OCI-LY3 (cell line): ENCODE measurements around the gene MARVELD3.
"Not testable (repeated sequence)": the region's sequence is repeated elsewhere in the genome, so short reads cannot be mapped to it uniquely, and the experiment has no call there.

ENCODE experiments used
- H2AFZ ChIP-seq: fragments of 200-600, 300-600 bp; shearing (Covaris generic); 2 replicates; pipeline ENCODE4 v1.6.0; 2014; ENCODE audit warnings: antibody characterized with exemption, low read depth, low read length
- H3K27ac ChIP-seq: fragments of 200-600, 300-600 bp; sonication (generic); 2 replicates; pipeline ENCODE4 v1.5.1; 2014; ENCODE audit warnings: mild to moderate bottlenecking, low read length, moderate library complexity, mixed read lengths
- H3K27me3 ChIP-seq: fragments of 200-600, 300-600 bp; sonication (generic); 2 replicates; pipeline ENCODE4 v1.6.1; 2014; ENCODE audit warnings: low read depth, low read length, mixed read lengths
- H3K36me3 ChIP-seq: fragments of 200-600, 300-600 bp; sonication (generic); replicated peaks from 2 replicates; pipeline ENCODE3; 2014; ENCODE audit warnings: low read depth, low read length, mixed read lengths
- H3K4me1 ChIP-seq: fragments of 300-600, 200-600 bp; sonication (generic); 2 replicates; pipeline ENCODE4 v1.6.1; 2014; ENCODE audit warnings: low read length, mixed read lengths
- H3K4me2 ChIP-seq: fragments of 200-600, 300-600 bp; sonication (generic); 2 replicates; pipeline ENCODE4 v1.6.1; 2014; ENCODE audit warnings: low read length, mixed read lengths
- H3K4me3 ChIP-seq: fragments of 300-600, 200-600 bp; sonication (generic); 2 replicates; pipeline ENCODE4 v1.5.1; 2014; ENCODE audit warnings: antibody characterized with exemption, mild to moderate bottlenecking, low read length, moderate library complexity
- H3K79me2 ChIP-seq: fragments of 300-600, 200-600 bp; shearing (Covaris generic); 2 replicates; pipeline ENCODE4 v1.6.1; 2014; ENCODE audit warnings: mild to moderate bottlenecking, low read length, mixed read lengths
- H3K9ac ChIP-seq: fragments of 300-600, 200-600 bp; shearing (Covaris generic); 2 replicates; pipeline ENCODE4 v1.6.0; 2014; ENCODE audit warnings: mild to moderate bottlenecking, low read length, moderate library complexity
- H3K9me3 ChIP-seq: fragments of 200-600, 300-600 bp; shearing (Covaris generic); 2 replicates; pipeline ENCODE4 v1.6.1; 2014; ENCODE audit warnings: low read length, mixed read lengths; ENCODE audit not compliant: insufficient read depth
- H4K20me1 ChIP-seq: fragments of 200-600, 300-600 bp; sonication (generic); 2 replicates; pipeline ENCODE4 v1.6.1; 2016; ENCODE audit warnings: low read length, mixed read lengths; ENCODE audit not compliant: insufficient read depth
- CTCF ChIP-seq: fragments of 200-600, 300-600 bp; sonication (generic); IDR thresholded peaks from 2 replicates; pipeline ENCODE4 v1.5.1; 2014; ENCODE audit warnings: antibody characterized with exemption, low read length, low read depth
- EZH2phosphoT487 ChIP-seq: fragments of 200-600 bp; shearing (Covaris generic); IDR thresholded peaks from 2 replicates; pipeline ENCODE4 v1.6.1; 2018; ENCODE audit warnings: antibody characterized with exemption, mixed run types, low read depth

The MARVELD3 gene

GRCh38 chr16:71593048-71593999 lies 32.7 kb upstream of the MARVELD3 start:
- Histone ChIP-seq H3K27ac (no peak overlapping the region), H3K9ac (no peak overlapping the region)
- TF ChIP-seq CTCF (no peak), EZH2phosphoT487 (no peak)

GRCh38 chr16:71594000-71594646 lies 31.9 kb upstream of the MARVELD3 start:
- no peak overlapping the region for H3K9ac ChIP-seq
- H3K4me2 ChIP-seq = no peak overlapping the region
- H3K9me3 ChIP-seq = no peaks in the 10 kb centered on the region
- H4K20me1 ChIP-seq = no peaks in the 10 kb centered on the region
- H2AFZ ChIP-seq = no peak overlapping the region
- H3K27me3 ChIP-seq = no peaks in the 10 kb centered on the region
- TF ChIP-seq CTCF (no peak), EZH2phosphoT487 (no peak)
- no peaks in the 10 kb centered on the region for H3K36me3 ChIP-seq
- no peaks in the 10 kb centered on the region for H3K79me2 ChIP-seq
- H3K4me3 ChIP-seq = no peak overlapping the region
- no peak overlapping the region for H3K27ac ChIP-seq
- H3K4me1 ChIP-seq = no peaks in the 10 kb centered on the region

More at GRCh38 chr16:71593048-71593999, 32.7 kb upstream of the MARVELD3 start:
- Histone ChIP-seq H3K4me1 (no peaks in the 10 kb centered on the region), H3K27me3 (no peaks in the 10 kb centered on the region), H3K36me3 (no peaks in the 10 kb centered on the region), H3K9me3 (no peaks in the 10 kb centered on the region), H3K79me2 (no peaks in the 10 kb centered on the region), H3K4me3 (no peak overlapping the region), H3K4me2 (no peak overlapping the region), H4K20me1 (no peaks in the 10 kb centered on the region), H2AFZ (no peak overlapping the region)

- not testable (repeated sequence) for H2AFZ ChIP-seq, H3K27me3 ChIP-seq, H3K4me2 ChIP-seq, H3K79me2 ChIP-seq, H3K9me3 ChIP-seq, H3K9ac ChIP-seq, H3K27ac ChIP-seq, H3K36me3 ChIP-seq, H3K4me1 ChIP-seq, H4K20me1 ChIP-seq, H3K4me3 ChIP-seq
Measured at GRCh38 chr16:71595340-71595826, 30.6 kb upstream of the MARVELD3 start.

GRCh38 chr16:71598426-71598825 lies 27.6 kb upstream of the MARVELD3 start:
- not testable (repeated sequence) for H3K79me2 ChIP-seq, H4K20me1 ChIP-seq, H3K27ac ChIP-seq, H2AFZ ChIP-seq, H3K9me3 ChIP-seq, H3K27me3 ChIP-seq, H3K9ac ChIP-seq, H3K36me3 ChIP-seq, H3K4me2 ChIP-seq, H3K4me3 ChIP-seq, H3K4me1 ChIP-seq

- TF ChIP-seq EZH2phosphoT487 (no peak), CTCF (no peak)
- Histone ChIP-seq H4K20me1 (no peaks in the 10 kb centered on the region), H3K4me2 (no peak overlapping the region), H3K9me3 (no peaks in the 10 kb centered on the region), H3K4me1 (no peaks in the 10 kb centered on the region), H3K27me3 (no peaks in the 10 kb centered on the region), H3K4me3 (no peak overlapping the region), H3K9ac (no peak overlapping the region), H3K79me2 (no peaks in the 10 kb centered on the region), H2AFZ (no peak overlapping the region), H3K36me3 (no peaks in the 10 kb centered on the region), H3K27ac (no peak overlapping the region)
Measured at GRCh38 chr16:71600822-71601221, 25.2 kb upstream of the MARVELD3 start.
